Pancreas (tissue), 10 donors: ENCODE data around the gene TMEM271. TPM values are rescaled to one million over a fixed set of nuclear protein-coding genes. Genes with fewer than 3 reads are reported as not detected.
"Not testable (repeated sequence)": the region's sequence is repeated elsewhere in the genome, so short reads cannot be mapped to it uniquely, and the experiment has no call there.

ENCODE experiments used
- ATAC-seq, 4 donors: fragments of 200-7000 bp; cut with Tn5 transposase; one replicate each; pipeline versions ENCODE4 v1.8.0 to v1.9.1; 2020; ENCODE audit warnings: mild to moderate bottlenecking in 4 of 4, moderate library complexity in 4 of 4
- DNase-seq, 6 donors: peaks; one replicate each; pipeline ENCODE4 v3.0.0-alpha.2; 2020
- FAIRE-seq: peaks from 2 replicates; lab custom pipeline; 2012; peaks lifted over from hg19 to GRCh38; lab: Jason Lieb, UNC
- H3K27ac ChIP-seq, 4 donors: fragments of 200-600 bp; sonication (generic); 1 replicate in 3 of 4; 2 replicates in 1 of 4; pipeline versions ENCODE4 v1.5.0 to v1.8.0; 2020
- H3K27me3 ChIP-seq, 4 donors: fragments of 200-600 bp; one replicate each; pipeline ENCODE4 v1.8.0; 2021
- H3K36me3 ChIP-seq, 3 donors: fragments of 200-600 bp; sonication (generic) in 1 of 3; one replicate each; pipeline versions ENCODE4 v1.5.0 to v1.8.0; 2020 to 2021
- H3K4me1 ChIP-seq, 3 donors: fragments of 200-600 bp; one replicate each; pipeline ENCODE4 v1.8.0; 2021
- H3K4me3 ChIP-seq, 4 donors: fragments of 200-600 bp; sonication (generic) in 2 of 4; one replicate each; pipeline versions ENCODE4 v1.5.0 to v1.8.0; 2020 to 2021
- H3K9me3 ChIP-seq, 4 donors: fragments of 200-600 bp; one replicate each; pipeline ENCODE4 v1.8.0; 2021
- WGBS, 2 donors: extraction: QIAGEN DNeasy Blood & Tissue Kit; methylation state at CpG; one replicate each; pipeline ENCODE4 v1.1.7; 2013; 5-methylcytosine and 5-hydroxymethylcytosine counted together
- intact Hi-C, 3 donors: fragments of 100-400 bp; cut with DNase I; formaldehyde crosslinking; loops; one replicate each; pipeline versions ENCODE4 v1.11.1 to v1.14.2; 2022
- polyA plus RNA-seq, 2 donors: library from polyadenylated mRNA; stranded (reverse); fragments of 200-250 nt; gene quantifications; one replicate each; pipeline ENCODE4 v1.2.3, GENCODE V29; 2013
- total RNA-seq, 6 donors: library from RNA; stranded (reverse); fragmentation: NEBNext Ultra II Directional in 4 of 6; extraction: Animal tissue kit (Norgen Biotek cat#: 25700) in 4 of 6; gene quantifications; one replicate each; pipeline versions ENCODE4 v1.2.1 to v1.2.4, GENCODE V29; 2021 to 2023
- TF ChIP-seq, protein P1 (sequence below), 4 donors: fragments of 200-600 bp; sonication (generic) in 3 of 4; IDR thresholded peaks; one replicate each; pipeline versions ENCODE4 v1.5.0 to v1.8.0; 2021; ENCODE audit warnings: antibody characterized with exemption in 4 of 4
- donor health status: healthy with polysubstance abuse.
- donor health status: DM: no; HTN: no; CAD: no; lungs with moderate emphysema.
- donor health status: DM: no; HTN: no; CAD: no.
- donor health status: control.
- donor health status: control.
- donor health status: Bipolar disorder and iron deficiency.
- donor health status: DM: yes; HTN: yes; CAD: no.
- donor health status: DM: no; HTN: no; CAD: no.
- donor health status: DM: no; HTN: no; CAD: no.
- donor health status: DM: yes; HTN: yes; CAD: no.

The TMEM271 gene
- total and polyA plus RNA-seq, 8 donors = 0.04 to 0.35 (median 0.23) TPM; not detected in 2

DNA sequence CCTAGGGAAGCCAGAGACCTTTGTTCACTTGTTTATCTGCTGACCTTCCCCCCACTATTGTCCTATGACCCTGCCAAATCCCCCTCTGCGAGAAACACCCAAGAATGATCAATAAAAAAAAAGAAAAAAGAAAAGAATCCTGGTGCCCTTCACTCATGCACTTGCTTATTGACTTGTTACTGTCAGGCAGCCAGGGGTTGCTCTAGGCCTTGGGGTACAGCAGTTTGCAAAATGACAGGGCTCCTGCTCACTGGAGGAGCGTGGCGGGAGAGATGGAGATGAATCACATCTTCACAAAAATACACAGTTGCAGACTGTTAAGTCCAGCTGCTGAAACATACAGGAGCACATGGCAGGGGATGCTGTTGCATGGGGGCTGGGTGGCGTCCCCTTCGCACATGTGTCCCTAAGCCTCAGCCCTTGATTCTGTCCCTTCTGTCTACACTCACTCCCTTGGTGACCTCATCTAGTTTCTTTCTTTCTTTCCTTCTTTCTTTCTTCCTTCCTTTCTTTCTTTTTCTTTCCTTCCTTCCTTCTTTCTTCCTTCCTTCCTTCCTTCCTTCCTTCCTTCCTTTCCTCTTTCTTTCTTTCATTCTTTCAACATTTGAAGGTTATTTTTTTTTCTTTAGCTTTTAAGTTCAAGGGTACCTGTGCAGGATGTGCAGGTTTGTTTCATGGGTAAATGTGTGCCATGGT is 16.9 kb upstream of the TMEM271 start:
- intact Hi-C loops = no loop called here
- WGBS, 2 donors = 45 to 62% methylated on average over 5 of the region's 5 CpGs
- TF ChIP-seq, protein P1, sequence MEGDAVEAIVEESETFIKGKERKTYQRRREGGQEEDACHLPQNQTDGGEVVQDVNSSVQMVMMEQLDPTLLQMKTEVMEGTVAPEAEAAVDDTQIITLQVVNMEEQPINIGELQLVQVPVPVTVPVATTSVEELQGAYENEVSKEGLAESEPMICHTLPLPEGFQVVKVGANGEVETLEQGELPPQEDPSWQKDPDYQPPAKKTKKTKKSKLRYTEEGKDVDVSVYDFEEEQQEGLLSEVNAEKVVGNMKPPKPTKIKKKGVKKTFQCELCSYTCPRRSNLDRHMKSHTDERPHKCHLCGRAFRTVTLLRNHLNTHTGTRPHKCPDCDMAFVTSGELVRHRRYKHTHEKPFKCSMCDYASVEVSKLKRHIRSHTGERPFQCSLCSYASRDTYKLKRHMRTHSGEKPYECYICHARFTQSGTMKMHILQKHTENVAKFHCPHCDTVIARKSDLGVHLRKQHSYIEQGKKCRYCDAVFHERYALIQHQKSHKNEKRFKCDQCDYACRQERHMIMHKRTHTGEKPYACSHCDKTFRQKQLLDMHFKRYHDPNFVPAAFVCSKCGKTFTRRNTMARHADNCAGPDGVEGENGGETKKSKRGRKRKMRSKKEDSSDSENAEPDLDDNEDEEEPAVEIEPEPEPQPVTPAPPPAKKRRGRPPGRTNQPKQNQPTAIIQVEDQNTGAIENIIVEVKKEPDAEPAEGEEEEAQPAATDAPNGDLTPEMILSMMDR (IDR thresholded peaks at IDR 0.05) = no peak
- H3K4me1 ChIP-seq = no peaks in the 10 kb centered on the region
- FAIRE-seq (no peak), ATAC-seq (no peak), DNase-seq (no peak)
- H3K27me3 ChIP-seq = peaks cover 0 to 3% (median 0%) of the 10 kb centered on the region in 4 donors
- no peak overlapping the region for H3K4me3 ChIP-seq
- H3K27ac ChIP-seq = no peak overlapping the region
- no peaks in the 10 kb centered on the region for H3K9me3 ChIP-seq
- H3K36me3 ChIP-seq = no peaks in the 10 kb centered on the region

- H3K4me3 ChIP-seq, H3K4me1 ChIP-seq, H3K27ac ChIP-seq, intact Hi-C loops, ATAC-seq, H3K27me3 ChIP-seq, H3K36me3 ChIP-seq, DNase-seq, FAIRE-seq, H3K9me3 ChIP-seq: not testable (repeated sequence)
- WGBS, 2 donors = 69 to 77% methylated on average over 11 to 12 of the region's 13 CpGs
Measured at GRCh38 chr4:592178-592577, 16.1 kb upstream of the TMEM271 start.

DNA sequence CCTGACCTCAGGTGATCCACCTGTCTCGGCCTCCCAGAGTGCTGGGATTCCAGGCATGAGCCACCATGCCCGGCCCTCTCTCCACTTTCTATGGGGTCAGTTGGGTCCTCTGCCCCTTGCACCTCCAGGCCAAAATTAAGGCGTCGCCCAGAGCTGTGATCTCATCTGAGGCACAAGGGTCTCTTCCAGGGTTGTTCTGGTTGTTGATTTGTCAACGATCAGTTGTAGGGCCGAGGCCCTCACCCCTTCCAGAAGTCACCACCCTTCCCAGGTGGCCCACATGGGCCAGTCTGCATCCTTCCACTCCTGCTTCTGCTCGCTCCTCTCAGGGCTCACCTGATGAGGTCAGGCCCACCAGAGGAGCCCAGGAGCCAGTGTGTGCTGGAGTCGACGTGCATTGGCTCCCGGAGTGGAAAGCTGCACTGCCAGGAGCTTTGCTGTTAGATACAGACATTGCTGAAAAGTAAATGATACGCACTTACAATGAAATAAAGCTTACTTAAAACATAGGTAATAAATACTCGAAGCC is 14.3 kb upstream of the TMEM271 start:
- FAIRE-seq = no peak
- whole genome bisulfite sequencing, 2 donors = 77 to 88% methylated on average over 12 of the region's 12 CpGs
- Histone ChIP-seq H3K9me3 (no peaks in the 10 kb centered on the region), H3K4me1 (no peaks in the 10 kb centered on the region), H3K27ac (no peak overlapping the region), H3K27me3 (peaks cover 0 to 6% (median 0%) of the 10 kb centered on the region in 4 donors), H3K36me3 (no peaks in the 10 kb centered on the region), H3K4me3 (no peak overlapping the region)
- DNase-seq = no peak
- intact Hi-C loops = no loop called here
- TF ChIP-seq, protein P1 (IDR thresholded peaks at IDR 0.05) = no peak
- no peak for ATAC-seq

DNA sequence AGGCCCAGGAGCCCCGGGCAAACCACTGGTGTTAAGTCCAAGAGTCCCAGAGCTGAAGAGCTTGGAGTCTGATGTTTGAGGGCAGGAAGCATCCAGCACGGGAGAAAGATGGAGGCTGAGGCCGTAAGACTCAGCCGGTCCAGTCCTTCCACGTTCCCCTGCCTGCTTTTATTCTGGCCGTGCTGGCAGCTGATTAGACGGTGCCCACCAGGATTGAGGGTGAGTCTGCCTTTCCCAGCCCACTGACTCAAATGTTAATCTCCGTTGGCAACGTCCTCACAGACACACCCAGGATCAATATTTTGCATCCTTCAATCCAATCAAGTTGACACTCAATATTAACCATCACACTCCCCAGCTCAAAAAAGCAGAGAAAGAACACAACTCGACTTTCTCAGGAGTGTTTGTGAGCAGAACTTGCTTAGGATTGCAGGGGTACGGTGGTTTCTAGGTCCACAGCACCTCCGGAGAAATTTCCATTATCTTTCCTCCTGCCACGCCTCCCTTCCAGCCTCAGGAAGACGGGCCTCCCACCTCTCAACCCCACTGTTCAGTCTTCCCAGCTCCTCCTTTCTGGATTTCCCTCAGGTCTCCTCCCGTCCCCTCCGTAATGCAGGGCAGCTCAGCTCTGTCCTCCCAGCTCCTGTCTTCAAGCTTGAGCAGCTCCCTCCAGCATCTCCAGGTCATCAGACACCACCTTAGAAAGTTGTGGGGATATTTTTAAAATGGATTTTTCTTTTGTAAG is 13.3 kb upstream of the TMEM271 start:
- WGBS, 2 donors = 57 to 72% methylated on average over 16 of the region's 16 CpGs
- DNase-seq (no peak), ATAC-seq (no peak), FAIRE-seq (no peak)
- TF ChIP-seq, protein P1 (IDR thresholded peaks at IDR 0.05) = no peak
- H3K4me3 ChIP-seq = no peak overlapping the region
- H3K9me3 ChIP-seq = no peaks in the 10 kb centered on the region
- H3K27ac ChIP-seq = no peak overlapping the region
- intact Hi-C loops = no loop called here
- no peaks in the 10 kb centered on the region for H3K4me1 ChIP-seq
- H3K27me3 ChIP-seq = peaks cover 0 to 3% (median 0%) of the 10 kb centered on the region in 4 donors
- no peaks in the 10 kb centered on the region for H3K36me3 ChIP-seq

DNA sequence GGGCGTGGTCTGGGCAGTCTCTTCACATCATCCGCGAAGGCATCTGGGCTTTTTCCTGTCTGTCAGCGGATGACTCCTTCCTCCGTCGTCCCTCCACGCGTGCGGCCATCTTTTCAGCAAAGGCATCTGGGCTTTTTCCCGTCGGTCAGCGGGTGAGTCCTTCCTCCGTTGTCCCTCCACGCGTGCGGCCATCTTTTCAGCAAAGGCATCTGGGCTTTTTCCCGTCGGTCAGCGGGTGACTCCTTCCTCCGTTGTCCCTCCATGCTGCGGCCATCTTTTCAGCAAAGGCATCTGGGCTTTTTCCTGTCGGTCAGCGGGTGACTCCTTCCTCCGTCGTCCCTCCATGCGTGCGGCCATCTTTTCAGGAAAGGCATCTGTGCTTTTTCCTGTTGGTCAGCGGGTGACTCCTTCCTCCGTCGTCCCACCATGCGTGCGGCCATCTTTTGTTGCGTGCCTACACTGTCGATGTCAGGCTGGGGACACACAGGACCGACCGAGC is 12.3 kb upstream of the TMEM271 start:
- ATAC-seq (no peak), FAIRE-seq (no peak)
- TF ChIP-seq, protein P1 (IDR thresholded peaks at IDR 0.05) = no peak

More for the DNA sequence above, 12.3 kb upstream of the TMEM271 start:
- intact Hi-C loops = no loop called here
- WGBS, 2 donors = 65 to 73% methylated on average over 36 of the region's 36 CpGs
- Histone ChIP-seq H3K4me3 (no peak overlapping the region), H3K9me3 (no peaks in the 10 kb centered on the region), H3K27me3 (peaks cover 0 to 6% (median 0%) of the 10 kb centered on the region in 4 donors), H3K4me1 (no peaks in the 10 kb centered on the region), H3K36me3 (no peaks in the 10 kb centered on the region), H3K27ac (no peak overlapping the region)
- no peak for DNase-seq
